SK-N-MC (cell line): ENCODE measurements around the gene NAGA.
"Not testable (repeated sequence)": the region's sequence is repeated elsewhere in the genome, so short reads cannot be mapped to it uniquely, and the experiment has no call there.

Experiments used
- DNase-seq: peaks from one replicate; pipeline ENCODE4 v3.0.0-alpha.2; 2011; ENCODE audit warnings: low read depth, low spot score
- H3K27ac ChIP-seq: fragments of 200-600 bp; sonication (generic); 2 replicates; pipeline ENCODE4 v1.5.1; 2016; ENCODE audit warnings: mixed run types
- H3K36me3 ChIP-seq: fragments of 200-600 bp; sonication (generic); 2 replicates; pipeline ENCODE4 v1.6.1; 2017; ENCODE audit warnings: antibody characterized with exemption, low read length, mixed read lengths; ENCODE audit not compliant: insufficient read depth
- H3K4me3 ChIP-seq: fragments of 200-600 bp; sonication (generic); 2 replicates; pipeline ENCODE4 v1.5.1; 2016
- H3K9ac ChIP-seq: fragments of 200-600 bp; sonication (generic); 2 replicates; pipeline ENCODE4 v1.8.0; 2017; ENCODE audit warnings: mixed run types, mixed read lengths; ENCODE audit not compliant: insufficient read length
- H3K9me3 ChIP-seq: fragments of 200-600 bp; sonication (generic); 2 replicates; pipeline ENCODE4 v1.6.1; 2017; ENCODE audit warnings: low read depth, mild to moderate bottlenecking, antibody characterized with exemption, low read length, moderate library complexity, mixed read lengths
- EZH2 ChIP-seq: fragments of 200-600 bp; sonication (generic); IDR thresholded peaks from one replicate; pipeline ENCODE4 v1.6.1; 2017; ENCODE audit warnings: antibody characterized with exemption
- FOXP2 ChIP-seq: optimal IDR thresholded peaks from 2 replicates; pipeline ENCODE3; 2011; ENCODE audit warnings: mild to moderate bottlenecking, moderate library complexity; ENCODE audit not compliant: insufficient read depth; ENCODE audit errors: extremely low read length, control extremely low read depth
- POLR2AphosphoS5 ChIP-seq: IDR thresholded peaks from 2 replicates; pipeline ENCODE4 v1.6.1; 2012; ENCODE audit warnings: mild to moderate bottlenecking, low read depth, low read length, borderline replicate concordance

Gene NAGA

GRCh38 chr22:42078469-42079318 lies 8.1 kb upstream of the NAGA start:
- Histone ChIP-seq H3K9me3 (no peaks in the 10 kb centered on the region), H3K27ac (peak overlapping the region; percentile 89), H3K36me3 (peaks cover 13% of the 10 kb centered on the region; the same call in 1 of the 2 replicates), H3K9ac (peak overlapping the region; percentile 94), H3K4me3 (peak overlapping the region; percentile 99)
- TF ChIP-seq EZH2 = no peak
- DNase-seq = no peak

- no peaks in the 10 kb centered on the region for H3K9me3 ChIP-seq
- TF ChIP-seq POLR2AphosphoS5 (no peak), EZH2 (no peak), FOXP2 (no peak)
- no peak overlapping the region for H3K9ac ChIP-seq
- H3K4me3 ChIP-seq = no peak overlapping the region
- H3K27ac ChIP-seq = no peak overlapping the region
- peaks cover 5% of the 10 kb centered on the region; the same call in 1 of the 2 replicates for H3K36me3 ChIP-seq
- DNase-seq = no peak
Measured at GRCh38 chr22:42077486-42078125, 7.0 kb upstream of the NAGA start.

DNA sequence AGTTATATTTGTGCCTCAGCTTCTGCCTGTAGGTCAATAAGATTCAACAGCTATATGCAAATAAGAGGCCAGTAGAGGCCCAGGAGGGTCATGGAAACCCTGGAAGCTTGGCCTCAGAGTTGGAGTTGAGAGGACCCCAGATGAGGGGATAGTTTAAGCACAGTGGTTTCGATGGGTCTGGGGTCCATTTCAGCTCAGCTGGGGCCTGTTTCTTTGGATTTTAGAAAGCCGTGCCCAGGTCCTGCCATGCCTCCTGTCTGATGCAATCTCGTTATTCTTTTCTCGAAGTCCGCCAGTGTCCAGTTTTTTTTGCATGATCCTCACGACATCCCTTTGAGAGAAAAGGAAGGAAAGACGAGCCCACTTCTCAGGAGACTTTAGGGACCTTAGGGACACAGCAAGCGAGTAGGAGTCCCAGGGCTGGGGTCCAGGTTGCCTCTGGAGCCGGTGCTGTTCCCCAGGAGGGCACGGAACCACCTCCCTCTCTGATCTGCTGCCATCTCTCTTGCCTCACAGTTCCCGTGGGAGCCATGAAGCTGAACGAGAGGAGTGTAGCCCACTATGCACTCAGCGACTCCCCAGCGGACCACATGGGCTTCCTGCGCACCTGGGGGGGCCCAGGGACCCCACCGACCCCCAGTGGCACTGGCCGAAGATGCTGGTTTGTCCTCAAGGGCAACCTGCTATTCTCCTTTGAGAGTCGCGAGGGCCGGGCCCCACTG lies 6.3 kb upstream of the NAGA start:
- Histone ChIP-seq H3K9ac (no peak overlapping the region), H3K36me3 (no peaks in the 10 kb centered on the region), H3K9me3 (no peaks in the 10 kb centered on the region), H3K27ac (no peak overlapping the region), H3K4me3 (no peak overlapping the region)
- DNase-seq = no peak
- TF ChIP-seq POLR2AphosphoS5 (no peak), EZH2 (no peak), FOXP2 (no peak)

- Histone ChIP-seq H3K4me3 (no peak overlapping the region), H3K36me3 (no peaks in the 10 kb centered on the region), H3K27ac (no peak overlapping the region), H3K9me3 (no peaks in the 10 kb centered on the region), H3K9ac (no peak overlapping the region)
- TF ChIP-seq POLR2AphosphoS5 (no peak), EZH2 (no peak), FOXP2 (no peak)
- DNase-seq = no peak
Measured at GRCh38 chr22:42074846-42075676, 4.4 kb upstream of the NAGA start.

DNA sequence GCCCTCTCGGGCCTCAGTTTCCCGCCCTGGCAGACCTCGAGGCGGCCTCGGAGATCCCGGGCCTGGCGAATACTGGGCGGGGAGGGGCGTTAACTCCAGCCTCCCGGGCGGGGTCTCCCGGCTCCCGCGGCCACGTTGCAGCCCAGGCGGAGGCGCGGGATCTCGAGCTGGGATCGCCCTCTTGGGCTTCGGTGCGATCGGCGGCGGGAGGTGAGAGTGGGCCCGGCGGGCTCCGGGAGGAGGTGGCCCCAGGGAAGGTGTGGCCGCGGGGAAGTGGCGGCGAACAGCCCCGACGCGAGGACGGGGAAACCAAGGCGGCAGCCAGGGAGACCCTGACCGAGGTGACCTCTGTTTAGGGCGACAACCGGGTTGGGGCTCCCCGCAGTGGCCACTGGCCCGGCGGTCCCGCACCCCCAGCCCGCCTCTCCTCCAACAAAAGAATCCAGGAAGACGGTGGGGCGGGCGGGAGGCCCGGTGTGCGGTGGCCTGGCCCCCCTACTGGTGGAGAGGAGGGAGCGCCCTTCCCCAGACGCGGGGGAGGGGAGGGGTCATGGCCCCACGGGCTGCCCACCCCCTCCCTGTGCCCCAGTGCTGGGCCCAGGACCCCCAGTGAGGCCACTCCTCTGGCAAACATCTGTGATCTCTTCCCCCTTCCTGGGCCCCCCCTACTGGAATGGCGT lies 3.7 kb upstream of the NAGA start, which contains the start of gene PHETA2:
Gene PHETA2, plus strand, starts transcription at position 117 of the 680 bp plus-strand sequence. CDS start 3,046 bp downstream, outside the sequence.
- Histone ChIP-seq H3K36me3 (no peaks in the 10 kb centered on the region), H3K27ac (no peak within 1 kb of the TSS), H3K9ac (no peak within 1 kb of the TSS), H3K4me3 (no peak within 1 kb of the TSS), H3K9me3 (no peaks in the 10 kb centered on the region)
- no peak for TF ChIP-seq FOXP2
- no peak for TF ChIP-seq POLR2AphosphoS5
- no peak for TF ChIP-seq EZH2
- DNase-seq = no peak

- Histone ChIP-seq H3K27ac (no peak overlapping the region), H3K9me3 (no peaks in the 10 kb centered on the region), H3K4me3 (no peak overlapping the region), H3K9ac (no peak overlapping the region), H3K36me3 (no peaks in the 10 kb centered on the region)
- no peak for DNase-seq
- no peak for TF ChIP-seq FOXP2
- TF ChIP-seq EZH2 = no peak
- TF ChIP-seq POLR2AphosphoS5 = no peak
Measured at GRCh38 chr22:42073621-42074041, 3.0 kb upstream of the NAGA start.

- Histone ChIP-seq H3K36me3 (no peaks in the 10 kb centered on the region), H3K9ac (no peak overlapping the region), H3K9me3 (no peaks in the 10 kb centered on the region), H3K4me3 (no peak overlapping the region), H3K27ac (no peak overlapping the region)
- TF ChIP-seq FOXP2 = no peak
- no peak for TF ChIP-seq EZH2
- TF ChIP-seq POLR2AphosphoS5 = no peak
- DNase-seq = no peak
Measured at GRCh38 chr22:42072606-42073330, 2.2 kb upstream of the NAGA start.

DNA sequence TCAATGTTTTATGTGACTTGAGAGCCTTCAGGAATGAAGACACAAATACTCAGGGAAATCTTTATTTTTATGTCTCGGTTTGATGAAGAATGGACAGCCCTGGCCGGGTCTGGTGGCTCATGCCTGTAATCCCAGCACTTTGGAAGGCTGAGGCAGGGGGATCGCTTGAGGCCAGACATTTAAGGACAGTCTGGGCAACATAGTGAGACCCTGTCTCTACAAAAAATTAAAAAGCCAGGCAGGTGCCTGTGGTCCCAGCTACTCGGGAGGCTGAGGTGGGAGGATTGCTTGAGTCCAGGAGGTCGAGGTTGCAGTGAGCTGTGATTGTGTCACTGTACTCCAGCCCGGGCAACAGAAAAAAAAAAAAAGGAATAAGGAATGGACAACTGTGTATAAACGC lies 896 bp upstream of the NAGA start:
- H3K9me3 ChIP-seq, H3K36me3 ChIP-seq, DNase-seq: not testable (repeated sequence)
- Histone ChIP-seq H3K9ac (peak overlapping the region; percentile 88), H3K4me3 (peak overlapping the region; percentile 94), H3K27ac (peak overlapping the region; percentile 78; the same call in 1 of the 2 replicates)
